H1 (cell line): Measurements from ENCODE around the gene COL25A1. TPM values are rescaled to one million over a fixed set of nuclear protein-coding genes. Genes with fewer than 3 reads are reported as not detected.

Experiments
- CTCF ChIA-PET: fragments of 300-600 bp; sonication (Branson Sonifier 250); formaldehyde crosslinking; loops from one replicate; lab custom pipeline; 2021; ENCODE audit not compliant: partially characterized antibody; lab: Charles Lee
- POLR2A ChIA-PET: fragments of 300-600 bp; sonication (Branson Sonifier 250); formaldehyde crosslinking; loops from one replicate; lab custom pipeline; 2021; ENCODE audit warnings: inconsistent platforms; ENCODE audit not compliant: partially characterized antibody; lab: Charles Lee
- DNase-seq, 2 experiments: peaks; one replicate each; pipeline versions ENCODE4 v3.0.0 to v3.0.0-alpha.2; 2010 to 2022; ENCODE audit warnings: low spot score in 2 of 2, low read depth in 1 of 2, mixed read lengths in 1 of 2
- FAIRE-seq: peaks from 2 replicates; lab custom pipeline; 2011; peaks lifted over from hg19 to GRCh38; lab: Jason Lieb, UNC
- H2AFZ ChIP-seq: 2 replicates; pipeline ENCODE4 v1.8.1; 2012; ENCODE audit warnings: low read length, inconsistent platforms
- H2AK5ac ChIP-seq: 2 replicates; pipeline ENCODE4 v1.6.1; 2013; ENCODE audit warnings: low read depth, low read length
- H2BK120ac ChIP-seq: replicated peaks from 2 replicates; pipeline ENCODE3; 2013; ENCODE audit warnings: low read depth, low read length, inconsistent platforms
- H2BK12ac ChIP-seq: 2 replicates; pipeline ENCODE4 v1.6.1; 2013; ENCODE audit warnings: low read depth, low read length
- H2BK15ac ChIP-seq: 2 replicates; pipeline ENCODE4 v1.6.1; 2013; ENCODE audit warnings: low read length
- H2BK20ac ChIP-seq: 2 replicates; pipeline ENCODE4 v1.6.1; 2013; ENCODE audit warnings: low read length
- H2BK5ac ChIP-seq: 2 replicates; pipeline ENCODE4 v1.6.1; 2013; ENCODE audit warnings: low read depth, low read length
- H3K14ac ChIP-seq: 2 replicates; pipeline ENCODE4 v1.6.1; 2013; ENCODE audit warnings: inconsistent platforms; ENCODE audit not compliant: insufficient read length
- H3K18ac ChIP-seq: 2 replicates; pipeline ENCODE4 v1.6.1; 2013; ENCODE audit warnings: low read length; ENCODE audit errors: extremely low read depth
- H3K23ac ChIP-seq: 2 replicates; pipeline ENCODE4 v1.6.1; 2013; ENCODE audit warnings: inconsistent platforms; ENCODE audit not compliant: insufficient read length
- H3K23me2 ChIP-seq: 2 replicates; pipeline ENCODE4 v1.6.1; 2013; ENCODE audit warnings: low read depth, low read length
- H3K27ac ChIP-seq: 2 replicates; pipeline ENCODE4 v1.6.1; 2011; ENCODE audit warnings: low read depth, low read length, inconsistent platforms
- H3K27me3 ChIP-seq, 4 experiments: replicated peaks in 1 of 4; 1 replicate in 1 of 4; 2 replicates in 3 of 4; pipeline versions ENCODE4 v1.6.1 to v1.8.1; 2011 to 2013; ENCODE audit warnings: low read length in 3 of 4, mild to moderate bottlenecking in 3 of 4, inconsistent platforms in 2 of 4, mixed read lengths in 2 of 4, moderate library complexity in 1 of 4; ENCODE audit not compliant: control insufficient read depth in 3 of 4, insufficient read depth in 3 of 4; ENCODE audit errors: extremely low read depth in 1 of 4
- H3K36me3 ChIP-seq, 4 experiments: 2 replicates each; pipeline versions ENCODE4 v1.6.1 to v1.8.1; 2011 to 2013; ENCODE audit warnings: mild to moderate bottlenecking in 4 of 4, low read length in 3 of 4, moderate library complexity in 2 of 4, control low read depth in 1 of 4, inconsistent platforms in 1 of 4; ENCODE audit not compliant: insufficient read depth in 4 of 4, control insufficient read depth in 2 of 4
- H3K4ac ChIP-seq: replicated peaks from 2 replicates; pipeline ENCODE3; 2013; ENCODE audit warnings: low read length, low read depth, mixed read lengths, inconsistent platforms; ENCODE audit not compliant: insufficient read length
- H3K4me1 ChIP-seq, 4 experiments: replicated peaks in 1 of 4; 1 replicate in 1 of 4; 2 replicates in 3 of 4; pipeline versions ENCODE4 v1.6.1 to v1.8.1; 2011 to 2013; ENCODE audit warnings: low read length in 3 of 4, inconsistent platforms in 2 of 4, mixed read lengths in 1 of 4; ENCODE audit not compliant: insufficient read depth in 4 of 4, control insufficient read depth in 3 of 4
- H3K4me2 ChIP-seq, 2 experiments: 2 replicates each; pipeline versions ENCODE4 v1.6.1 to v1.8.1; 2011 to 2013; ENCODE audit warnings: low read depth in 2 of 2, low read length in 2 of 2, control low read depth in 1 of 2, inconsistent platforms in 1 of 2, mild to moderate bottlenecking in 1 of 2; ENCODE audit not compliant: insufficient read depth in 1 of 2
- H3K4me3 ChIP-seq, 4 experiments: fragments of 200-600, 300-600 bp in 1 of 4; sonication (generic), shearing (Covaris generic), sonication (Bioruptor Twin) in 1 of 4; 2 replicates each; pipeline versions ENCODE4 v1.5.1 to v1.8.1; 2011 to 2016; ENCODE audit warnings: low read length in 4 of 4, low read depth in 3 of 4, control low read depth in 2 of 4, inconsistent platforms in 2 of 4, mild to moderate bottlenecking in 2 of 4, mixed read lengths in 1 of 4, moderate library complexity in 1 of 4; ENCODE audit not compliant: insufficient read depth in 2 of 4; ENCODE audit errors: extremely low read depth in 1 of 4
- H3K56ac ChIP-seq: replicated peaks from 2 replicates; pipeline ENCODE3; 2013; ENCODE audit warnings: low read depth, mild to moderate bottlenecking, mixed read lengths, low read length, inconsistent platforms; ENCODE audit not compliant: insufficient read length
- H3K79me1 ChIP-seq: 2 replicates; pipeline ENCODE4 v1.6.1; 2013; ENCODE audit warnings: low read depth, low read length, control low read depth
- H3K79me2 ChIP-seq, 2 experiments: 2 replicates each; pipeline versions ENCODE4 v1.6.1 to v1.8.1; 2012 to 2013; ENCODE audit warnings: low read length in 2 of 2, mild to moderate bottlenecking in 2 of 2, inconsistent platforms in 1 of 2; ENCODE audit not compliant: insufficient read depth in 2 of 2, control insufficient read depth in 1 of 2
- H3K9ac ChIP-seq, 4 experiments: replicated peaks in 1 of 4; 1 replicate in 1 of 4; 2 replicates in 3 of 4; pipeline versions ENCODE4 v1.6.1 to v1.8.1; 2011 to 2013; ENCODE audit warnings: low read depth in 3 of 4, low read length in 3 of 4, control low read depth in 2 of 4, mild to moderate bottlenecking in 2 of 4, moderate library complexity in 2 of 4, inconsistent platforms in 1 of 4; ENCODE audit errors: extremely low read depth in 1 of 4
- H3K9me3 ChIP-seq, 2 experiments: 2 replicates each; pipeline versions ENCODE4 v1.6.1 to v1.8.1; 2012 to 2013; ENCODE audit warnings: mild to moderate bottlenecking in 2 of 2, moderate library complexity in 2 of 2, control low read depth in 1 of 2, inconsistent platforms in 1 of 2, low read depth in 1 of 2, low read length in 1 of 2, mixed read lengths in 1 of 2; ENCODE audit not compliant: insufficient read depth in 2 of 2
- H4K20me1 ChIP-seq, 2 experiments: replicated peaks in 1 of 2; 2 replicates each; pipeline versions ENCODE3 to v1.8.1; 2011 to 2013; ENCODE audit warnings: inconsistent platforms in 2 of 2, low read length in 2 of 2, mild to moderate bottlenecking in 1 of 2; ENCODE audit not compliant: insufficient read depth in 2 of 2, control insufficient read depth in 1 of 2
- H4K5ac ChIP-seq: 2 replicates; pipeline ENCODE4 v1.6.1; 2013; ENCODE audit warnings: low read length, low read depth, mixed read lengths, inconsistent platforms; ENCODE audit not compliant: insufficient read length
- H4K8ac ChIP-seq: 2 replicates; pipeline ENCODE4 v1.8.0; 2013; ENCODE audit warnings: mild to moderate bottlenecking, moderate library complexity, low read length, inconsistent platforms; ENCODE audit not compliant: insufficient read depth; ENCODE audit errors: extremely low read depth
- H4K91ac ChIP-seq: replicated peaks from 2 replicates; pipeline ENCODE3; 2013; ENCODE audit warnings: low read length, mixed read lengths, inconsistent platforms; ENCODE audit not compliant: insufficient read length
- ASH2L ChIP-seq: fragments of 200-600, 300-600 bp; sonication (generic); IDR thresholded peaks from one replicate; pipeline ENCODE4 v1.7.1; 2017; ENCODE audit warnings: low read length
- BCL11A ChIP-seq, 2 experiments: IDR thresholded peaks; one replicate each; pipeline ENCODE4 v1.6.1; 2011; ENCODE audit warnings: low read depth in 2 of 2, low read length in 2 of 2, mild to moderate bottlenecking in 2 of 2
- CBX5 ChIP-seq: fragments of 300-800, 300-1000 bp; sonication (generic); IDR thresholded peaks from 2 replicates; pipeline ENCODE4 v1.7.1; 2016; ENCODE audit warnings: antibody characterized with exemption, low read length, low read depth
- CHD1 ChIP-seq: IDR thresholded peaks from 2 replicates; pipeline ENCODE4 v1.6.1; 2012; ENCODE audit warnings: low read depth, low read length, improper control_type of control experiment
- CTCF ChIP-seq, 3 experiments: IDR thresholded peaks; 1 replicate in 2 of 3; 2 replicates in 1 of 3; pipeline versions ENCODE4 v1.5.1 to v1.6.1; 2011; ENCODE audit warnings: low read length in 3 of 3, mild to moderate bottlenecking in 3 of 3, inconsistent platforms in 2 of 3, low read depth in 1 of 3, moderate library complexity in 1 of 3; ENCODE audit not compliant: insufficient read depth in 1 of 3; ENCODE audit errors: control extremely low read depth in 1 of 3
- MAX ChIP-seq: IDR thresholded peaks from 2 replicates; pipeline ENCODE4 v1.6.1; 2012; ENCODE audit warnings: inconsistent platforms
- POLR2A ChIP-seq, 2 experiments: IDR thresholded peaks; 1 replicate in 1 of 2; 2 replicates in 1 of 2; pipeline ENCODE4 v1.6.1; 2011; ENCODE audit warnings: low read depth in 2 of 2, low read length in 2 of 2, mild to moderate bottlenecking in 2 of 2; ENCODE audit errors: control extremely low read depth in 1 of 2
- POLR2AphosphoS5 ChIP-seq: IDR thresholded peaks from 2 replicates; pipeline ENCODE4 v1.6.1; 2011; ENCODE audit warnings: low read depth, low read length
- SIRT6 ChIP-seq: IDR thresholded peaks from one replicate; pipeline ENCODE4 v1.7.1; 2012; ENCODE audit warnings: low read length, inconsistent platforms
- SP1 ChIP-seq: IDR thresholded peaks from 2 replicates; pipeline ENCODE4 v1.6.1; 2011; ENCODE audit warnings: low read depth, low read length
- USF2 ChIP-seq: IDR thresholded peaks from 2 replicates; pipeline ENCODE4 v1.6.1; 2011; ENCODE audit warnings: low read length, improper control_type of control experiment
- WGBS, 2 experiments: shearing (Covaris generic) in 1 of 2; methylation state at CpG; one replicate each; pipeline versions ENCODE4 v1.1.6 to v1.1.7; 2013 to 2015; ENCODE audit warnings: low lambda C conversion rate in 2 of 2, mixed read lengths in 2 of 2, inconsistent platforms in 1 of 2, low coverage in 1 of 2, missing lambda C conversion rate in 1 of 2; ENCODE audit not compliant: insufficient replicate concordance in 2 of 2, insufficient coverage in 1 of 2, insufficient read length in 1 of 2; ENCODE audit errors: extremely low coverage in 1 of 2, missing lambda C conversion rate in 1 of 2; 5-methylcytosine and 5-hydroxymethylcytosine counted together
- polyA plus RNA-seq, 7 experiments: library from polyadenylated mRNA; depleted of rRNA in 3 of 7; stranded (reverse) in 5 of 7; unstranded in 2 of 7; fragments of >200 nt in 5 of 7; fragments of 200-250 nt in 2 of 7; gene quantifications; 1 replicate in 5 of 7; 2 replicates in 1 of 7; 4 replicates in 1 of 7; pipeline versions ENCODE4 v1.2.1 to v1.2.3, GENCODE V29; 2011 to 2013; ENCODE audit warnings: missing spikeins in 2 of 7, mixed read lengths in 2 of 7
- total RNA-seq: library from RNA; stranded (reverse); fragmentation: NEBNext Ultra II Directional; extraction: Animal tissue kit (Norgen Biotek cat#: 25700); gene quantifications from 2 replicates; pipeline ENCODE4 v1.2.1, GENCODE V29; 2021

Gene COL25A1
- total and polyA plus RNA-seq, 2 of the 8 experiments (the other 6 are each of a cell fraction or from before 2014, with no cell fraction given), result 1.1 to 8.3 TPM

- Histone ChIP-seq H3K9me3 (no peaks in the 10 kb centered on the region), H3K14ac (no peak overlapping the region), H3K4me3 (no peak overlapping the region), H3K23me2 (no peaks in the 10 kb centered on the region), H3K79me2 (no peaks in the 10 kb centered on the region), H2AK5ac (no peak overlapping the region), H3K27me3 (no peaks in the 10 kb centered on the region), H2AFZ (no peak overlapping the region), H3K36me3 (no peaks in the 10 kb centered on the region), H2BK12ac (no peak overlapping the region), H3K56ac (no peak overlapping the region), H2BK20ac (no peak overlapping the region), H4K5ac (no peak overlapping the region), H3K9ac (no peak overlapping the region), H2BK15ac (no peak overlapping the region), H3K4ac (no peak overlapping the region), H4K8ac (no peak overlapping the region), H3K79me1 (no peaks in the 10 kb centered on the region), H4K91ac (no peak overlapping the region), H3K18ac (no peak overlapping the region), H3K4me1 (no peaks in the 10 kb centered on the region), H3K27ac (no peak overlapping the region), H2BK120ac (no peak overlapping the region), H3K23ac (no peak overlapping the region), H3K4me2 (no peak overlapping the region), H2BK5ac (no peak overlapping the region), H4K20me1 (peaks cover 0 to 1% of the 10 kb centered on the region in 2 experiments)
- DNase-seq, result no peak
- ChIA-PET POLR2A (no interaction called here), CTCF (no interaction called here)
- FAIRE-seq, result no peak
- 94% methylated on average over 5 of the region's 5 CpGs; no CpG with 5 or more reads in 1 of the 2 experiments for WGBS, 2 experiments
- no peak for TF ChIP-seq CHD1
- no peak for TF ChIP-seq POLR2AphosphoS5
- TF ChIP-seq CBX5, result no peak
- no peak for TF ChIP-seq CTCF (IDR thresholded peaks at IDR 0.05; ENCODE audit: control extremely low read depth in 1 of 3, insufficient read depth in 1 of 3, low read depth in 1 of 3, low read length in 3 of 3)
- TF ChIP-seq ASH2L, result no peak
- TF ChIP-seq SIRT6, result no peak
- no peak for TF ChIP-seq USF2
- no peak for TF ChIP-seq POLR2A (IDR thresholded peaks at IDR 0.05; ENCODE audit: control extremely low read depth in 1 of 2, low read depth in 2 of 2, low read length in 2 of 2)
- TF ChIP-seq SP1, result no peak
- no peak for TF ChIP-seq BCL11A (IDR thresholded peaks at IDR 0.05; ENCODE audit: low read depth in 2 of 2, low read length in 2 of 2)
- TF ChIP-seq MAX, result no peak
These were observed 25.9 kb downstream of the COL25A1 start for GRCh38 chr4:109276482-109277095.
